IPS DF 6.9 (cell line): ENCODE measurements around the gene RNF103.

Experiments
- DNase-seq: peaks from one replicate; pipeline ENCODE4 v3.0.0-alpha.2; 2013; ENCODE audit warnings: low read depth, low spot score
- H3K27ac ChIP-seq: one replicate; pipeline ENCODE4 v1.5.1; 2013; ENCODE audit warnings: low read length, control low read depth
- H3K27me3 ChIP-seq: 2 replicates; pipeline ENCODE4 v1.6.1; 2013; ENCODE audit warnings: mild to moderate bottlenecking, low read length; ENCODE audit not compliant: control insufficient read depth, insufficient read depth
- H3K36me3 ChIP-seq: 2 replicates; pipeline ENCODE4 v1.6.1; 2013; ENCODE audit warnings: low read length; ENCODE audit not compliant: control insufficient read depth, insufficient read depth
- H3K4me1 ChIP-seq: 2 replicates; pipeline ENCODE4 v1.6.1; 2013; ENCODE audit warnings: low read length; ENCODE audit not compliant: control insufficient read depth, insufficient read depth
- H3K4me3 ChIP-seq: 2 replicates; pipeline ENCODE4 v1.5.1; 2013; ENCODE audit warnings: mild to moderate bottlenecking, low read length
- H3K9me3 ChIP-seq: 2 replicates; pipeline ENCODE4 v1.6.1; 2013; ENCODE audit warnings: low read length, inconsistent platforms; ENCODE audit not compliant: control insufficient read depth, insufficient read depth
- WGBS: extraction: QIAGEN DNeasy Blood & Tissue Kit; methylation state at CpG from one replicate; pipeline ENCODE4 v1.1.7; 2013; ENCODE audit warnings: mixed read lengths, missing lambda C conversion rate; ENCODE audit not compliant: insufficient read length, insufficient coverage; 5-methylcytosine and 5-hydroxymethylcytosine counted together

RNF103 gene

DNA sequence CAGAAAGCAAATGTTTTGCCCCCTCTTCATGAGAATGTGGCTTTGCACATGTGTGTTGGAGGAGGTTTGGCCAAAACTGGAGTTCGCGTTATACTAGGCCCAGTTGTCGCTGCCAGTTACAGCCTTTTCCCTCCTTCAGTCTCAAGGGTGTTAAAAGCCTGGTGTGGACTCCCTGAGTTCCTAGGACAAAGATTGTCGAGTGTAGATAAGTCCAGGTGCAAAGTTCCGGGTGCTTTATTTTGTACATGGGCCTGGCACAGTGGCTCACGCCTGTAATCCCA lies 542 bp upstream of the RNF103 start:
- no peak overlapping the region for H3K27ac ChIP-seq
- H3K4me1 ChIP-seq = 0 out of 2 replicates have a peak, but pooled peaks cover 1% of the 10 kb centered on the region
- no peaks in the 10 kb centered on the region for H3K36me3 ChIP-seq
- no peak for DNase-seq
- no peaks in the 10 kb centered on the region for H3K27me3 ChIP-seq
- no peak overlapping the region for H3K4me3 ChIP-seq
- WGBS = no CpG with 5 or more reads among the region's 6 CpGs
- no peaks in the 10 kb centered on the region for H3K9me3 ChIP-seq

DNA sequence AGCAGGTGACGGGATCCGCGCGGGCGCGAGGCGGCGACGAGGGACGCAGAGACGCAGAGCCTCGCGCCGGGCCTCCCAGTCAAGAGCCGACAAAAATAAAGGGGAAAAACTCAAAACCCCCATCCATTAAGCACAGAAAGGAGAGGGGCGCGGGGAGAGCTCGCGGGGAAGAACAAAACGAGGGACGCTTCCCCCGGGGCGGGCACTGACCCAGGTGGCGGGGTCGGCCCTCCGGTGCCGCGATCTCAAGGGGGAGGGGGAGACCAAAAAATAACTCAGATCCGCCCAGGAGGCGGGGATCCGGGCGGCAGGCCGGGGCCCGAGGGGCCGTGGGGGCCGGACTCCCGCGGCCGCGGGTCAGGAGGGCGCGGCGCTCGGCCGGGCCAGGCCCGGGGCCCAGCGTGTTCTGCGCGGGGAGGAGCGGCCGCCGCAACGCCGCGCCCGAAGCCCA lies 597 bp downstream of the RNF103 start:
- no peaks in the 10 kb centered on the region for H3K36me3 ChIP-seq
- H3K4me3 ChIP-seq = peak overlapping the region; percentile 66
- no CpG with 5 or more reads among the region's 56 CpGs for WGBS
- H3K27me3 ChIP-seq = no peaks in the 10 kb centered on the region
- no peak for DNase-seq
- no peaks in the 10 kb centered on the region for H3K9me3 ChIP-seq
- H3K27ac ChIP-seq = no peak overlapping the region
- H3K4me1 ChIP-seq = 0 out of 2 replicates have a peak, but pooled peaks cover 1% of the 10 kb centered on the region

GRCh38 chr2:86622519-86623042 lies 1.1 kb downstream of the RNF103 start:
- DNase-seq = no peak
- no peaks in the 10 kb centered on the region for H3K9me3 ChIP-seq
- WGBS = no CpG with 5 or more reads among the region's 29 CpGs
- H3K4me3 ChIP-seq = peak overlapping the region; percentile 66
- 0 out of 2 replicates have a peak, but pooled peaks cover 1% of the 10 kb centered on the region for H3K4me1 ChIP-seq
- H3K27me3 ChIP-seq = no peaks in the 10 kb centered on the region
- H3K36me3 ChIP-seq = no peaks in the 10 kb centered on the region
- H3K27ac ChIP-seq = no peak overlapping the region

DNA sequence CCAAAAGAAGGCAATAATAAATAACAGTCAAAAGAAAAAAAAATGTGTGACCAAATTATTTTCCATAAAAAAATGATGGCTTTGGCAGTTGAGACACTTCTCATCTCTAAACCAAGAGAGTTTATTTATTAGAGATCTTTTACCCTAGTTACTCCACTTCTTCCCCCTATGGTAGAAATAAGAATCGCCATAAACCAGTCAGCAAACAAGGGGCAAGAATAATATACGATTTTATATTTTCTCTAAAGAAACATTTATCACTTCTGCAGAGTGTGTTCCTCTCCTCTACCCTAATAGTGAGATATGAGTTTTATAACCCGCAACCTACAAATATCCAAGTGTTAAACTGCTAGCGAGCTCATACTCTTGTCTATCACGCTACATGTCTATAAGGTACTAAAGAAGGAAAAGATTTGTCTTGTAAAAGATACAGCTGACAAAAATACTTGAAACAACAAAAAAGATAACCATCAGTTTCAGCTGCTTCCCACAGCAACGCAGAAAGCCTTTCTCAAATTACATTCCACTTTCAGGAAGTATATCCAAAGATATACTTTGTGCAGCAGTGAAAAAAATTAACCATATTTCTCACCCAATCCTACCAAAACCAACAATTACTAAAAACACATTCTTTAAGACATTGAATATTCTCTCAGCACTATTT lies 2.3 kb downstream of the RNF103 start:
- no peak overlapping the region for H3K4me3 ChIP-seq
- DNase-seq = no peak

DNA sequence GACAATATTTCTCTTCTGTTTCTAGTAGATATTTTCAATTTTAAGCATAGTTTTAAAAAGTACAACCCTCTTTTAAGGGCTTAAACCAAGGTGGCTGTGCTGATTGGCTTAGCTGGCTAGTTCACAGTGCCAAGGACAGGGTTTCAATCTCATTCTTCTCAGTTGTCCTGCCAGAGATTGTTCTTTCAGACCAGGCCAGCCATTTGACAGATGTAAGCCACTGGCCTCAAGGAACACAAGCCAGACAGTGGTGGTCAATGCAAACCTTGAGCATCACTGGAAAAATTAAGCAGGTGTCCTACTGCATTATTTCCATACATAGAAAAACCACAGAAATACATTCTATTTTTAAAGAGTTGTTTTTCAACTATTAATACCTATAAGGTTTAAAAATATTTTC lies 5.9 kb downstream of the RNF103 start:
- Histone ChIP-seq H3K36me3 (no peaks in the 10 kb centered on the region), H3K27me3 (no peaks in the 10 kb centered on the region), H3K4me1 (no peaks in the 10 kb centered on the region), H3K9me3 (no peaks in the 10 kb centered on the region), H3K4me3 (no peak overlapping the region), H3K27ac (no peak overlapping the region)
- no peak for DNase-seq

More for the DNA sequence above, 2.3 kb downstream of the RNF103 start:
- no peaks in the 10 kb centered on the region for H3K27me3 ChIP-seq
- H3K27ac ChIP-seq = no peak overlapping the region
- no peaks in the 10 kb centered on the region for H3K9me3 ChIP-seq
- H3K4me1 ChIP-seq = 0 out of 2 replicates have a peak, but pooled peaks cover 1% of the 10 kb centered on the region
- WGBS = no CpG with 5 or more reads among the region's 6 CpGs
- H3K36me3 ChIP-seq = no peaks in the 10 kb centered on the region

- no peaks in the 10 kb centered on the region for H3K27me3 ChIP-seq
- H3K27ac ChIP-seq = no peak overlapping the region
- H3K4me1 ChIP-seq = no peaks in the 10 kb centered on the region
- no CpG with 5 or more reads among the region's 3 CpGs for WGBS
- no peak overlapping the region for H3K4me3 ChIP-seq
- no peaks in the 10 kb centered on the region for H3K36me3 ChIP-seq
- DNase-seq = no peak
- H3K9me3 ChIP-seq = no peaks in the 10 kb centered on the region
Observed at GRCh38 chr2:86617153-86617552, 6.5 kb downstream of the RNF103 start.

GRCh38 chr2:86616502-86616901 lies 7.2 kb downstream of the RNF103 start:
- Histone ChIP-seq H3K27me3 (no peaks in the 10 kb centered on the region), H3K27ac (no peak overlapping the region), H3K36me3 (no peaks in the 10 kb centered on the region), H3K4me1 (no peaks in the 10 kb centered on the region), H3K9me3 (no peaks in the 10 kb centered on the region), H3K4me3 (no peak overlapping the region)
- WGBS = no CpG with 5 or more reads among the region's 3 CpGs
- no peak for DNase-seq

DNA sequence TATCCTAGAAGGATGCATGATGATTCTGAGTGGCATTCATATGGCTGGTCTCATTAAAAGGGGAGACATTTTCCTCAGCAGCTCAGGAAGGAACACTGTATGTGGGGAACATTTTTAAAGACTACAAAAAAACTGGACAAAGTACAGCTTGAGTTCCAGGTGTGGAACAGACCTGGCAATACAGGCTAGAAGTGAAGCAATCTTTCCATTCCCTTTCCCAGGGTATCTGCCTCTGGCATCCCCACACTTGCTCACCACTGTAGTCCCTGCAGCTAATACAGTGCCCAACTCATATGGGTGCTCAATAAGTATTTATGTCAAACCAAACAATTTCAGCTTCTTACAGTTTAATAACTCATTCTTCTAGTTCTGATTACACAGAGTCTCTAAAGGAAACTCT lies 8.1 kb downstream of the RNF103 start:
- no peaks in the 10 kb centered on the region for H3K36me3 ChIP-seq
- no peak overlapping the region for H3K27ac ChIP-seq
- H3K4me3 ChIP-seq = no peak overlapping the region
- no peaks in the 10 kb centered on the region for H3K9me3 ChIP-seq
- no peaks in the 10 kb centered on the region for H3K4me1 ChIP-seq
- H3K27me3 ChIP-seq = no peaks in the 10 kb centered on the region
- no peak for DNase-seq

DNA sequence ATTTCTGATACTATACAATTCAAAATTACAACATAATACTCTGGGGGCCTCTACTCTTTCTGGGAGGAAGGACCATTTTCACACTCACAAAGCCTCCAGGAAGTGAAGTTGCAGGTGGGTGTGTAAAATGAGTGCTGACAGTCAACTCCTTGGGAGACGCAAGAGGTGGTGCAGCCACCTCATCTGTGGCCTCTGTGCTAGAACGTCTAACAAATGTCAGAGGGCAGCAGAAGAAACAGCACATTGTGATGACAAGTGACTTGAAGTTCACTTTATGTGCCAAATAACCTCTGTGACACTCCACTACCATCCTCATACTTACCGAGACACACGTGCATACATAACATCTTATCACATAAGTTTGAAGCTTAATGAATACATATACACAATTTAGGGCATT lies 10.2 kb downstream of the RNF103 start:
- WGBS = no CpG with 5 or more reads among the region's 4 CpGs
- Histone ChIP-seq H3K4me3 (no peak overlapping the region), H3K27ac (no peak overlapping the region), H3K36me3 (no peaks in the 10 kb centered on the region), H3K27me3 (no peaks in the 10 kb centered on the region), H3K4me1 (no peaks in the 10 kb centered on the region), H3K9me3 (no peaks in the 10 kb centered on the region)
- no peak for DNase-seq

DNA sequence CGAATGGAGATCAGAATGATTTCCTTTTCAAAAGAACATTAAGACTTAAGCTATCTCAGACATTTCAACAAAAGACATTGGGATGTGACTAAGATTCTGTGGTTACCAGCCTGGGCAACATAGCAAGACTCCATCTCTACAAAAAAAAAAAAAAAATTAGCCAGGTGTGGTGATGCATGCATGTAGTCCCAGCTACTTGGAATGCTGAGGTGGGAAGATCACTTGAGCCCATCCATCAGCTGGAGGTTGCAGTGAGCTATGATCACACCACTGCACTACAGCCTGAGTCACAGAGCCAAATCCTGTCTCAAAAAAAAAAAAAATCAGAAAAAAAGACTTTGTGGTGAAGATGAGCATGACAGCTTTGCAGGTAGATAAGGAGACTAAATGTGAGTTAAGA lies 12.8 kb downstream of the RNF103 start:
- no CpG with 5 or more reads among the region's 1 CpG for WGBS
- no peak for DNase-seq
- Histone ChIP-seq H3K27me3 (no peaks in the 10 kb centered on the region), H3K27ac (no peak overlapping the region), H3K9me3 (no peaks in the 10 kb centered on the region), H3K4me3 (no peak overlapping the region), H3K36me3 (no peaks in the 10 kb centered on the region), H3K4me1 (no peaks in the 10 kb centered on the region)

GRCh38 chr2:86608832-86609410 lies 14.7 kb downstream of the RNF103 start:
- Histone ChIP-seq H3K36me3 (no peaks in the 10 kb centered on the region), H3K27ac (no peak overlapping the region), H3K4me3 (no peak overlapping the region), H3K9me3 (no peaks in the 10 kb centered on the region), H3K4me1 (no peaks in the 10 kb centered on the region), H3K27me3 (no peaks in the 10 kb centered on the region)
- no CpG with 5 or more reads among the region's 2 CpGs for WGBS
- DNase-seq = no peak
